GM19351 (cell line): ENCODE results near the gene NAGS.
"Not testable (repeated sequence)": the region's sequence is repeated elsewhere in the genome, so short reads cannot be mapped to it uniquely, and the experiment has no call there.

Experiments used
- ATAC-seq: cut with Tn5 transposase; IDR thresholded peaks from one replicate; pipeline ENCODE4 v1.9.1; 2021; ENCODE audit warnings: mild to moderate bottlenecking, moderate library complexity; ENCODE audit not compliant: unreplicated experiment

The NAGS gene

GRCh38 chr17:44037471-44037870, 33.0 kb downstream of the NAGS start:
- ATAC-seq = no peak

GRCh38 chr17:44038604-44039011, 34.2 kb downstream of the NAGS start:
- ATAC-seq = no peak

GRCh38 chr17:44039829-44040635, 35.6 kb downstream of the NAGS start:
- no peak for ATAC-seq

GRCh38 chr17:44043272-44043696, 38.9 kb downstream of the NAGS start:
- ATAC-seq = no peak

- ATAC-seq = no peak
These were observed 39.6 kb downstream of the NAGS start for GRCh38 chr17:44044071-44044470.

GRCh38 chr17:44045486-44045885, 41.1 kb downstream of the NAGS start:
- ATAC-seq = no peak

- ATAC-seq = not testable (repeated sequence)
These were observed 42.5 kb downstream of the NAGS start for GRCh38 chr17:44046893-44047292.

- no peak for ATAC-seq
These were observed 45.1 kb downstream of the NAGS start for GRCh38 chr17:44049294-44050060.

- ATAC-seq = no peak
These were observed 48.9 kb downstream of the NAGS start for GRCh38 chr17:44053125-44053872.
